Kidney (tissue), 14 donors: Measurements from ENCODE around the gene MYLK4. TPM values are rescaled to one million over a fixed set of nuclear protein-coding genes. Genes with fewer than 3 reads are reported as not detected.

Experiments used
- DNase-seq, 5 donors: peaks; one replicate each; pipeline ENCODE4 v3.0.0-alpha.2; 2013 to 2020
- FAIRE-seq: peaks from 2 replicates; lab custom pipeline; 2012; peaks lifted over from hg19 to GRCh38; lab: Jason Lieb, UNC
- H3K27ac ChIP-seq, 2 donors: one replicate each; pipeline ENCODE4 v1.7.0; 2013; ENCODE audit warnings: low read depth in 2 of 2, low read length in 2 of 2, inconsistent platforms in 1 of 2
- H3K27me3 ChIP-seq: one replicate; pipeline ENCODE4 v1.7.1; 2013; ENCODE audit warnings: low read length, inconsistent platforms; ENCODE audit not compliant: control insufficient read depth, insufficient read depth
- H3K36me3 ChIP-seq, 3 donors: one replicate each; pipeline versions ENCODE4 v1.7.0 to v1.7.1; 2013; ENCODE audit warnings: low read length in 3 of 3, control low read depth in 1 of 3, inconsistent platforms in 1 of 3; ENCODE audit not compliant: insufficient read depth in 3 of 3, control insufficient read depth in 2 of 3
- H3K4me1 ChIP-seq, 3 donors: one replicate each; pipeline versions ENCODE4 v1.7.0 to v1.7.1; 2013; ENCODE audit warnings: low read length in 3 of 3, inconsistent platforms in 1 of 3, low read depth in 1 of 3; ENCODE audit not compliant: control insufficient read depth in 2 of 3, insufficient read depth in 2 of 3
- H3K4me3 ChIP-seq, 3 donors: one replicate each; pipeline versions ENCODE4 v1.7.0 to v1.8.1; 2013; ENCODE audit warnings: low read length in 3 of 3, control low read depth in 1 of 3, inconsistent platforms in 1 of 3
- H3K9ac ChIP-seq, 3 donors: one replicate each; pipeline versions ENCODE4 v1.7.0 to v1.7.1; 2013; ENCODE audit warnings: low read length in 3 of 3, control low read depth in 1 of 3, inconsistent platforms in 1 of 3
- H3K9me3 ChIP-seq, 3 donors: one replicate each; pipeline versions ENCODE4 v1.7.0 to v1.7.1; 2013; ENCODE audit warnings: low read length in 3 of 3, control low read depth in 1 of 3, inconsistent platforms in 1 of 3; ENCODE audit not compliant: control insufficient read depth in 2 of 3, insufficient read depth in 1 of 3
- intact Hi-C: fragments of 100-400 bp; cut with DNase I; formaldehyde crosslinking; loops from one replicate; pipeline ENCODE4 v1.11.1; 2022
- polyA plus RNA-seq: library from polyadenylated mRNA; stranded (reverse); fragments of 350-450 nt; fragmentation: Illumina TruSeq; extraction: RNeasy Lipid Tissue Mini Kit (QIAGEN cat#74804); gene quantifications from one replicate; pipeline ENCODE4 v1.2.3, GENCODE V29; 2014; ENCODE audit warnings: low read depth, low replicate concordance; ENCODE audit not compliant: insufficient read depth
- total RNA-seq: library from RNA; stranded (reverse); fragmentation: NEBNext Ultra II Directional; extraction: Animal tissue kit (Norgen Biotek cat#: 25700); gene quantifications from one replicate; pipeline ENCODE4 v1.2.1, GENCODE V29; 2021
- TF ChIP-seq, protein P1 (sequence below): IDR thresholded peaks from 3 replicates; pipeline ENCODE4 v1.5.1; 2012; ENCODE audit warnings: mild to moderate bottlenecking, moderate library complexity, borderline replicate concordance; ENCODE audit not compliant: insufficient read depth; ENCODE audit errors: extremely low read depth
- donor health status: control.
- donor health status: control.
- donor health status: control.
- donor health status: control.
- donor health status: control.
- donor health status: DM: yes; HTN: yes; CAD: no.
- donor health status: Normal renal cell carcinoma (clear cell type).

The MYLK4 gene
- total and polyA plus RNA-seq, 2 donors from 2014 or later = 1.1 to 1.3 TPM

DNA sequence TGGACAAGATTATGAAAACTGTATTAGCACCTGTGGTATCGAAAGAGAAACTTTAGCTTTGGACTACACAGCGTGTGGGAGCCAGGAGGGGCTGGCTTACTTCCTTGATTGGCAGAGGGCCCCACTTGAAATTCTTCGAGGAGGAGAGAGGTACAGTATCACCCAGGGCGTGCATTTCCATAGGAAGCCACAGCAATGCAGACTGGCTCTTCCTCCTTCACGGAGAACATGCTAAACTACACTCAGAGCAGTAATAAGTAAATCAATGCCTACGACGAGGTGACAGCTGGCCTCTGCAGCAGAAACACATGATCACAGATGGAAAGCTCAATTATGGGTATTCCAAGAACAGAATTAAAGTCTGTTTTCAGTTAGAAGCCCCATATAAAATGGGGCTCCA is 44.2 kb downstream of the MYLK4 start:
- no peak for FAIRE-seq
- H3K9me3 ChIP-seq = no peaks in the 10 kb centered on the region
- H3K27ac ChIP-seq = no peak overlapping the region
- no peaks in the 10 kb centered on the region for H3K27me3 ChIP-seq
- TF ChIP-seq, protein P1, sequence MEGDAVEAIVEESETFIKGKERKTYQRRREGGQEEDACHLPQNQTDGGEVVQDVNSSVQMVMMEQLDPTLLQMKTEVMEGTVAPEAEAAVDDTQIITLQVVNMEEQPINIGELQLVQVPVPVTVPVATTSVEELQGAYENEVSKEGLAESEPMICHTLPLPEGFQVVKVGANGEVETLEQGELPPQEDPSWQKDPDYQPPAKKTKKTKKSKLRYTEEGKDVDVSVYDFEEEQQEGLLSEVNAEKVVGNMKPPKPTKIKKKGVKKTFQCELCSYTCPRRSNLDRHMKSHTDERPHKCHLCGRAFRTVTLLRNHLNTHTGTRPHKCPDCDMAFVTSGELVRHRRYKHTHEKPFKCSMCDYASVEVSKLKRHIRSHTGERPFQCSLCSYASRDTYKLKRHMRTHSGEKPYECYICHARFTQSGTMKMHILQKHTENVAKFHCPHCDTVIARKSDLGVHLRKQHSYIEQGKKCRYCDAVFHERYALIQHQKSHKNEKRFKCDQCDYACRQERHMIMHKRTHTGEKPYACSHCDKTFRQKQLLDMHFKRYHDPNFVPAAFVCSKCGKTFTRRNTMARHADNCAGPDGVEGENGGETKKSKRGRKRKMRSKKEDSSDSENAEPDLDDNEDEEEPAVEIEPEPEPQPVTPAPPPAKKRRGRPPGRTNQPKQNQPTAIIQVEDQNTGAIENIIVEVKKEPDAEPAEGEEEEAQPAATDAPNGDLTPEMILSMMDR = no peak
- no peak for DNase-seq
- no peaks in the 10 kb centered on the region for H3K4me1 ChIP-seq
- H3K36me3 ChIP-seq = no peaks in the 10 kb centered on the region
- H3K4me3 ChIP-seq = no peak overlapping the region
- intact Hi-C loops = no loop called here
- no peak overlapping the region for H3K9ac ChIP-seq

GRCh38 chr6:2705256-2705655 is 45.5 kb downstream of the MYLK4 start:
- Histone ChIP-seq H3K9ac (no peak overlapping the region), H3K36me3 (no peaks in the 10 kb centered on the region), H3K27me3 (no peaks in the 10 kb centered on the region), H3K4me1 (no peaks in the 10 kb centered on the region), H3K27ac (no peak overlapping the region), H3K4me3 (no peak overlapping the region), H3K9me3 (no peaks in the 10 kb centered on the region)
- intact Hi-C loops = no loop called here
- TF ChIP-seq, protein P1 = no peak
- DNase-seq (peak in 3 of 5 donors; percentile 41 to 57 (median 53)), FAIRE-seq (no peak)

- FAIRE-seq (no peak), DNase-seq (no peak)
- H3K27me3 ChIP-seq = no peaks in the 10 kb centered on the region
- H3K4me3 ChIP-seq = peak overlapping the region in 2 of 3 donors; percentile 20 to 51
- no peaks in the 10 kb centered on the region for H3K4me1 ChIP-seq
- TF ChIP-seq, protein P1 = no peak
- no peaks in the 10 kb centered on the region for H3K36me3 ChIP-seq
- intact Hi-C loops = no loop called here
- no peak overlapping the region for H3K27ac ChIP-seq
- no peak overlapping the region for H3K9ac ChIP-seq
- H3K9me3 ChIP-seq = no peaks in the 10 kb centered on the region
These were observed 53.4 kb downstream of the MYLK4 start for GRCh38 chr6:2697291-2697690.

DNA sequence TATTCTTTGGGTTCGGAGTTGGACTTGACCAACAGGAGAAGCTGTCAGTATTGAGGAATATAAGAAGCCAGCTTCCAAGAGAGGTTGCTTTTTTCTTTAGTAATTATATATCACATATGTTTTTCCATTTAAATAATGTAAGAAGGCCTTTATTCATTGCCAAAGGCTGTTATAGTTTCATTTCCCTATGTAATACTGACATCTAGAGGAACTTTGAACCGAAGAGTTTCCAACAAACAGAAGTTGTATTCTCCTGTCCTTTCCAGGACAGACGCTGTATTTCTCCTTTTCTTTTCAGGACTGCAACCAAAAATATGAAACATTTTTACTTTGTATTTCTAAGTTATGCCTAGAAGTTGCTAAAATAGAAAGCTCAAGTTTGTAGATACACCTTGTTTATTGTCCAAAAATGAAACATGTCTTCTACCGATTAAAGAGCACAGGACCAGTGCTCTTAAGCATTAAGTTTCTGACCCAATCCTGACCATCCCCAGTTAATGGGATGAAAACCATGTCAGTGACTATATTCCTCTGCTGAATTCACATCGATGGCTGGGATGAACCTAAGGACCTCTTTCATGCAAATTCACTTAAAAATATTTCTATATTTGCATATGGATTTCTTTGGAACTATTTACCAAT is 55.1 kb downstream of the MYLK4 start:
- TF ChIP-seq, protein P1 = peak; percentile 15
- no peaks in the 10 kb centered on the region for H3K36me3 ChIP-seq
- FAIRE-seq (no peak), DNase-seq (peak in 2 of 5 donors; percentile 48 to 61)
- intact Hi-C loops = no loop called here
- no peak overlapping the region for H3K9ac ChIP-seq
- no peaks in the 10 kb centered on the region for H3K27me3 ChIP-seq
- no peak overlapping the region for H3K27ac ChIP-seq
- no peaks in the 10 kb centered on the region for H3K4me1 ChIP-seq
- no peaks in the 10 kb centered on the region for H3K9me3 ChIP-seq
- no peak overlapping the region for H3K4me3 ChIP-seq
